GM13977 (cell line): Measurements from ENCODE around the gene CCSER1.

ENCODE experiments used
- DNase-seq: peaks from one replicate; pipeline ENCODE4 v3.0.0; 2012; ENCODE audit warnings: low spot score
- CTCF ChIP-seq: IDR thresholded peaks from 2 replicates; pipeline ENCODE4 v1.5.1; 2012; ENCODE audit warnings: mild to moderate bottlenecking, control low read depth; ENCODE audit not compliant: insufficient read depth; ENCODE audit errors: extremely low read depth, missing control alignments
- in situ Hi-C: fragments of 300-500 bp; cut with MboI; formaldehyde crosslinking; loops from one replicate; pipeline ENCODE4 v1.12.0; 2022; ENCODE audit warnings: low sequenced_read_pairs, low pct_unique_long_range_greater_than_20kb, mixed read lengths, inconsistent platforms; ENCODE audit not compliant: unreplicated experiment

The CCSER1 gene

GRCh38 chr4:90503677-90504076 lies 376.5 kb downstream of the CCSER1 start:
- TF ChIP-seq CTCF, result no peak
- no peak for DNase-seq
- in situ Hi-C loops, result no loop called here

GRCh38 chr4:90515191-90515590 lies 388.0 kb downstream of the CCSER1 start:
- in situ Hi-C loops, result no loop called here
- no peak for TF ChIP-seq CTCF
- no peak for DNase-seq

- DNase-seq, result no peak
- in situ Hi-C loops, result no loop called here
- TF ChIP-seq CTCF, result no peak
Measured at GRCh38 chr4:90528551-90528950, 401.4 kb downstream of the CCSER1 start.

GRCh38 chr4:90536408-90536807 lies 409.2 kb downstream of the CCSER1 start:
- in situ Hi-C loops, result no loop called here
- DNase-seq, result no peak
- no peak for TF ChIP-seq CTCF

GRCh38 chr4:90537491-90537890 lies 410.3 kb downstream of the CCSER1 start:
- DNase-seq, result no peak

GRCh38 chr4:90540536-90540935 lies 413.3 kb downstream of the CCSER1 start:
- DNase-seq, result no peak
- in situ Hi-C loops, result no loop called here
- no peak for TF ChIP-seq CTCF

More at GRCh38 chr4:90537491-90537890, 410.3 kb downstream of the CCSER1 start:
- in situ Hi-C loops, result no loop called here
- TF ChIP-seq CTCF, result no peak

- DNase-seq, result no peak
- no peak for TF ChIP-seq CTCF
- in situ Hi-C loops, result no loop called here
Measured at GRCh38 chr4:90542216-90542615, 415.0 kb downstream of the CCSER1 start.
